ENCODE data around the gene PHACTR1. TPM values are rescaled to one million over a fixed set of nuclear protein-coding genes. Genes with fewer than 3 reads are reported as not detected.

The PHACTR1 gene
- total and polyA plus RNA-seq, 2 of the 4 experiments (the other 2 are of a cell fraction): not detected

DNA sequence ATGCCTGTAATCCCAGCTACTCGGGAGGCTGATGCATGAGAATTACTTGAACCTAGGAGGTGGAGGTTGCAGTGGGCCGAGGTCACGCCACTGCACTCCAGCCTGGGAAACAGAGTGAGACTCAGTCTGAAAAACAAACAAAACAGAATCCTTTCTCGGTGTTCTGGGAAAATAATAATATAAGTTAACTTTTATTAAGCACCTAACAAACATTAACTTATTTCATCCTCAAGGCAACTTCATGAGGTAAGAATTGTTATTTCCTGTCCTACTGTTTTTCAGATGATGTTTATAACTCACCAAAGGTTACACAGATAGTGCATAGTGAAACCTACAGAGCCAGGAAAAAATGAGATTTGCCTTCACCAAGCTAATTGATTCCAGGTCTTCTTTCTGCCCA lies 221.4 kb downstream of the PHACTR1 start:
- Histone ChIP-seq H2BK20ac (ENCODE audit: low read depth, low read length) (no peak overlapping the region), H4K8ac (ENCODE audit: low read depth in 2 of 2, low read length in 2 of 2) (no peak overlapping the region), H4K5ac (ENCODE audit: low read depth, low read length) (no peak overlapping the region), H3K56ac (ENCODE audit: extremely low read depth, insufficient read depth, low read length) (no peak overlapping the region), H3K9me3 (ENCODE audit: control insufficient read depth, insufficient read depth, low read length) (peaks cover 4% of the 10 kb centered on the region), H3K27me3 (ENCODE audit: control insufficient read depth, insufficient read depth, low read length) (no peaks in the 10 kb centered on the region), H3K23ac (ENCODE audit: low read depth, low read length) (no peak overlapping the region), H2AFZ (replicated peaks; ENCODE audit: low read length, poor library complexity) (no peak overlapping the region), H3K4me2 (ENCODE audit: low read depth, low read length) (no peak overlapping the region), H4K91ac (ENCODE audit: insufficient read depth, low read depth, low read length) (no peak overlapping the region), H2AK9ac (replicated peaks; ENCODE audit: low read depth, low read length, poor library complexity) (no peak overlapping the region), H2BK120ac (ENCODE audit: low read depth, low read length) (no peak overlapping the region), H3K9me1 (ENCODE audit: insufficient read depth, low read length) (no peaks in the 10 kb centered on the region), H3K18ac (ENCODE audit: low read depth, low read length) (no peak overlapping the region), H2BK5ac (ENCODE audit: low read depth, low read length, poor library complexity, severe bottlenecking) (no peak overlapping the region), H3K14ac (replicated peaks; ENCODE audit: low read depth, low read length) (no peak overlapping the region), H3K36me3 (ENCODE audit: control insufficient read depth, insufficient read depth, low read length) (no peaks in the 10 kb centered on the region), H2BK15ac (ENCODE audit: low read depth, low read length) (no peak overlapping the region), H4K20me1 (ENCODE audit: insufficient read depth, low read length) (no peaks in the 10 kb centered on the region), H3K79me1 (ENCODE audit: low read depth in 1 of 2, low read length in 2 of 2) (no peaks in the 10 kb centered on the region), H3K4me1 (ENCODE audit: control insufficient read depth, insufficient read depth, low read length) (no peaks in the 10 kb centered on the region), H3K27ac (ENCODE audit: insufficient read depth, low read length) (no peak overlapping the region), H3K4me3 (ENCODE audit: insufficient read depth, low read depth, low read length) (no peak overlapping the region), H3K4ac (ENCODE audit: low read depth, low read length) (no peak overlapping the region), H3K9ac (ENCODE audit: low read depth, low read length) (no peak overlapping the region), H2AK5ac (ENCODE audit: low read depth, low read length) (no peak overlapping the region)
- no TSS peak for BruUV-seq (replicated peaks)
- ATAC-seq (ENCODE audit: low read depth): no peak
- intact Hi-C loops (cut with micrococcal nuclease): no loop called here
- ChIA-PET CTCF (no interaction called here), POLR2A (ENCODE audit: unreplicated experiment) (no interaction called here)
- WGBS, 2 experiments (ENCODE audit: extremely low coverage in 2 of 2, insufficient read length in 1 of 2): no CpG with 5 or more reads among the region's 4 CpGs
- DNase-seq: no peak
- TF ChIP-seq CHD1 (IDR thresholded peaks at IDR 0.05; ENCODE audit: low read depth, low read length): no peak
- no peak for TF ChIP-seq MAZ (IDR thresholded peaks at IDR 0.05; ENCODE audit: borderline replicate concordance, low read depth, low read length)
- no peak for TF ChIP-seq BHLHE40 (IDR thresholded peaks at IDR 0.05; ENCODE audit: low read depth, low read length)
- no peak for TF ChIP-seq CEBPB (IDR thresholded peaks at IDR 0.05; ENCODE audit: low read depth, low read length)
- no peak for TF ChIP-seq POLR2A (IDR thresholded peaks at IDR 0.05; ENCODE audit: low read depth, low read length)
- TF ChIP-seq RCOR1 (IDR thresholded peaks at IDR 0.05; ENCODE audit: insufficient replicate concordance, low read length): no peak
- no peak for TF ChIP-seq SMC3 (IDR thresholded peaks at IDR 0.05; ENCODE audit: low read depth, low read length)
- TF ChIP-seq, protein P1, sequence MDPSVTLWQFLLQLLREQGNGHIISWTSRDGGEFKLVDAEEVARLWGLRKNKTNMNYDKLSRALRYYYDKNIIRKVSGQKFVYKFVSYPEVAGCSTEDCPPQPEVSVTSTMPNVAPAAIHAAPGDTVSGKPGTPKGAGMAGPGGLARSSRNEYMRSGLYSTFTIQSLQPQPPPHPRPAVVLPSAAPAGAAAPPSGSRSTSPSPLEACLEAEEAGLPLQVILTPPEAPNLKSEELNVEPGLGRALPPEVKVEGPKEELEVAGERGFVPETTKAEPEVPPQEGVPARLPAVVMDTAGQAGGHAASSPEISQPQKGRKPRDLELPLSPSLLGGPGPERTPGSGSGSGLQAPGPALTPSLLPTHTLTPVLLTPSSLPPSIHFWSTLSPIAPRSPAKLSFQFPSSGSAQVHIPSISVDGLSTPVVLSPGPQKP (IDR thresholded peaks at IDR 0.05; ENCODE audit: borderline replicate concordance, low read depth, low read length): no peak
- TF ChIP-seq FOS (IDR thresholded peaks at IDR 0.05; ENCODE audit: low read depth, low read length): no peak
- no peak for TF ChIP-seq RAD21 (IDR thresholded peaks at IDR 0.05; ENCODE audit: low read length)
- TF ChIP-seq NFE2L2 (IDR thresholded peaks at IDR 0.05; ENCODE audit: low read depth, low read length): no peak
- no peak for TF ChIP-seq MXI1 (IDR thresholded peaks at IDR 0.05; ENCODE audit: borderline replicate concordance, low read depth, low read length)
- TF ChIP-seq MAFK (IDR thresholded peaks at IDR 0.05; ENCODE audit: low read depth, low read length): no peak
- TF ChIP-seq, protein P2, sequence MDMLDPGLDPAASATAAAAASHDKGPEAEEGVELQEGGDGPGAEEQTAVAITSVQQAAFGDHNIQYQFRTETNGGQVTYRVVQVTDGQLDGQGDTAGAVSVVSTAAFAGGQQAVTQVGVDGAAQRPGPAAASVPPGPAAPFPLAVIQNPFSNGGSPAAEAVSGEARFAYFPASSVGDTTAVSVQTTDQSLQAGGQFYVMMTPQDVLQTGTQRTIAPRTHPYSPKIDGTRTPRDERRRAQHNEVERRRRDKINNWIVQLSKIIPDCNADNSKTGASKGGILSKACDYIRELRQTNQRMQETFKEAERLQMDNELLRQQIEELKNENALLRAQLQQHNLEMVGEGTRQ (IDR thresholded peaks at IDR 0.05; ENCODE audit: low read depth, low read length): no peak
- no peak for TF ChIP-seq RFX5 (IDR thresholded peaks at IDR 0.05; ENCODE audit: low read depth, low read length)
- TF ChIP-seq, protein P3, sequence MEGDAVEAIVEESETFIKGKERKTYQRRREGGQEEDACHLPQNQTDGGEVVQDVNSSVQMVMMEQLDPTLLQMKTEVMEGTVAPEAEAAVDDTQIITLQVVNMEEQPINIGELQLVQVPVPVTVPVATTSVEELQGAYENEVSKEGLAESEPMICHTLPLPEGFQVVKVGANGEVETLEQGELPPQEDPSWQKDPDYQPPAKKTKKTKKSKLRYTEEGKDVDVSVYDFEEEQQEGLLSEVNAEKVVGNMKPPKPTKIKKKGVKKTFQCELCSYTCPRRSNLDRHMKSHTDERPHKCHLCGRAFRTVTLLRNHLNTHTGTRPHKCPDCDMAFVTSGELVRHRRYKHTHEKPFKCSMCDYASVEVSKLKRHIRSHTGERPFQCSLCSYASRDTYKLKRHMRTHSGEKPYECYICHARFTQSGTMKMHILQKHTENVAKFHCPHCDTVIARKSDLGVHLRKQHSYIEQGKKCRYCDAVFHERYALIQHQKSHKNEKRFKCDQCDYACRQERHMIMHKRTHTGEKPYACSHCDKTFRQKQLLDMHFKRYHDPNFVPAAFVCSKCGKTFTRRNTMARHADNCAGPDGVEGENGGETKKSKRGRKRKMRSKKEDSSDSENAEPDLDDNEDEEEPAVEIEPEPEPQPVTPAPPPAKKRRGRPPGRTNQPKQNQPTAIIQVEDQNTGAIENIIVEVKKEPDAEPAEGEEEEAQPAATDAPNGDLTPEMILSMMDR (conservative IDR thresholded peaks at IDR 0.05; ENCODE audit: low read depth, low read length): no peak
- dilution Hi-C loops (cut with HindIII; ENCODE audit: low sequenced_read_pairs, unreplicated experiment): no loop called here
- in situ Hi-C loops (cut with MboI; ENCODE audit: low sequenced_read_pairs): no loop called here
